Epithelial cell of esophagus (primary cell): ENCODE measurements around the gene HAND2.
A peak's percentile ranks its signal among the peaks of the same experiment; 100 is the strongest.

Experiments
- DNase-seq: peaks from one replicate; pipeline ENCODE4 v3.0.0; 2010; ENCODE audit warnings: low read depth
- H3K4me3 ChIP-seq: 2 replicates; pipeline ENCODE4 v1.5.1; 2011; ENCODE audit warnings: mild to moderate bottlenecking, low read length, control low read depth
- TF ChIP-seq, protein P1 (sequence below): IDR thresholded peaks from 2 replicates; pipeline ENCODE4 v1.5.1; 2011; ENCODE audit warnings: low read depth, mild to moderate bottlenecking, low read length, control low read depth, inconsistent platforms; ENCODE audit not compliant: insufficient read depth; ENCODE audit errors: missing control alignments

HAND2 gene

DNA sequence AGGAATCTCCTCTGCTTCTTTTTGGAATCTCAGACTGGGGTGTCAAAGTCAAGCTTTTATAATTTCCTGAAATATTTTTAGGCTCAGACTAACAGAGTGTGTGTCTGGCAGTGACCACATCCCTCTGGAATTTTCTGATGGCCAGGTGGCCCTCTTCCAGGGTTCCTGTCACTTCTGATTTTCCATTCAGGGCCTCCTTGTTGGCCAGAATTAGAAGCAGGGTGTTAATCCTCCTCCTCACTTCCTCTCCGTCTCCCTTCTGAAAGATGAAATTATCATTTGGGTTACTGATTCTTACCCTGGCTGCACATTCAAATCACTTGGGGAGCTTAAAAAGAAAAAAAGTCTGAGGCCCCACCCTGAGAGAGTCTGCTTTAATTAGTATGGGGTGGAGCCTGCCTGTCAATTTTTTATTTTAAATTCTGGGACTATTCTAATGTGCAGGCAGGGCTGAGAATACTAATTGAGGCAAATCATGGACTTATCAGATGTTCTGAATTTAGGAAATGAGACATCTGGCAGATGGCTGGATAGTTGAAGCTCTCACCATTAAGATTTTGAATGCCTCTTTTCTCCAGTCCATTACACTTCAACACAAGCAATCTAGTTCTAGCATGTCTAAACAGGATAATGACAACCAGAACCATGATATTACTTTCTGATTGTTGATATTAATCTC is 43.2 kb downstream of the HAND2 start:
- H3K4me3 ChIP-seq = no peak overlapping the region
- TF ChIP-seq, protein P1, sequence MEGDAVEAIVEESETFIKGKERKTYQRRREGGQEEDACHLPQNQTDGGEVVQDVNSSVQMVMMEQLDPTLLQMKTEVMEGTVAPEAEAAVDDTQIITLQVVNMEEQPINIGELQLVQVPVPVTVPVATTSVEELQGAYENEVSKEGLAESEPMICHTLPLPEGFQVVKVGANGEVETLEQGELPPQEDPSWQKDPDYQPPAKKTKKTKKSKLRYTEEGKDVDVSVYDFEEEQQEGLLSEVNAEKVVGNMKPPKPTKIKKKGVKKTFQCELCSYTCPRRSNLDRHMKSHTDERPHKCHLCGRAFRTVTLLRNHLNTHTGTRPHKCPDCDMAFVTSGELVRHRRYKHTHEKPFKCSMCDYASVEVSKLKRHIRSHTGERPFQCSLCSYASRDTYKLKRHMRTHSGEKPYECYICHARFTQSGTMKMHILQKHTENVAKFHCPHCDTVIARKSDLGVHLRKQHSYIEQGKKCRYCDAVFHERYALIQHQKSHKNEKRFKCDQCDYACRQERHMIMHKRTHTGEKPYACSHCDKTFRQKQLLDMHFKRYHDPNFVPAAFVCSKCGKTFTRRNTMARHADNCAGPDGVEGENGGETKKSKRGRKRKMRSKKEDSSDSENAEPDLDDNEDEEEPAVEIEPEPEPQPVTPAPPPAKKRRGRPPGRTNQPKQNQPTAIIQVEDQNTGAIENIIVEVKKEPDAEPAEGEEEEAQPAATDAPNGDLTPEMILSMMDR = no peak
- DNase-seq = no peak

DNA sequence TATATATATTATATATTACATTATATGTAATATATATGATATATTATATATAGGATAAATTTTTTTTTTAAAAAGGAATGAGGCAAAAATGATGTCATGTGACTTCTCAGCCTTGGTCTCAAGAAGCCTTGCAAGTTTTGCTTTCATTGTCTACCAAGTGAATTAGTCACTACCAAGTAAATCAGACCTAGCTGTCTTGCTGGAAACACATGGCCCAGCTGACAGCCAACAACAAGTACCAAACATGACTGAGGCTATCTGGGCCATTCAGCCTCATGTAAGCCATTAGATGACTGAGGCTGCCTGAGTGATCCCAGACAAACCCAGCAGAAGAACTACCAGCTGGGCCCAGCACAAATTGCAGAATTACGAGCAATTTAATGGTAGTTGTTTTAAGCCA is 44.9 kb downstream of the HAND2 start:
- no peak overlapping the region for H3K4me3 ChIP-seq
- TF ChIP-seq, protein P1 = no peak
- DNase-seq = peak; percentile 8

DNA sequence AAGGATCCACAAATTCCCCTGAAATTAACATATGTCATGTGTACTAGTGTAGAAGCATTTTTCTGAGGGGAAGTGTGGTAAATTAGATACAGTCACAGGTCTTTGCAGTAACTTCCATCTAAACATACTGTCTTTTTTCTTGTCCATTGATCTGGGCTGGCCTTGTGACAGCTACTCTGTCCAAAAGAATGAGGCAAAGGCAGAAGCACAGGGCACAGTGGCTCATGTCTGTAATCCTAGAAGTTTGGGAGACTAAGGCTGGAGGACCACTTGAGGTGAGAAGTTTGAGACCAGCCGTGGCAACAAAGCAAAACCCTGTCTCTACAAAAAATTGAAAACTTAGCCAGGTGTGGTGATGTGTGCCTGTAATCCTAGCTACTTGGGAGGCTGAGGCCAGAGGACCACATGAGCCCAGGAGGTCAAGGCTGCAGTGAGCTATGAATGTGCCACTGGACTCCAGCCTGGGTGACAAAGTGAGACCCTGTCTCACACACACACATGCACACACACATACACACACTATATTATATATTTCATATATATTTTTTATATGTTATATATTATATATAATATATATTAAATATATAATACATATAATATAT is 47.6 kb downstream of the HAND2 start:
- TF ChIP-seq, protein P1 = no peak
- no peak overlapping the region for H3K4me3 ChIP-seq
- no peak for DNase-seq

DNA sequence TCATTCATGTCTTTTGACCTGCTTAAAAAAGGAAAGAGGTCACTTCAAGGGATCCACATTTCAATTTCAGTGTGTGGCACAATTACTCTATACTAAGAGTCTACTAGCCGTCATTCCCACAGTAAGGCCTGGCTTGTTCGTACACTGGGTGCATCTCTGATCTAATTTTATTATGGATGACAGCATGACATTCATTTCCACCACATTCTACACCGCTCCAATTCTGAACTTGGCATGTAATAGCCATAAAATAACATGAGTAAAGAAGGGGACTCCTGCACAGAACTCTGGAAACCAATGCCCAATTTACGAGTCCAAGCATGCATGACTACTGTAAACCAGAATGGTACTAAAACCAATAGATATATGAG is 51.1 kb downstream of the HAND2 start:
- DNase-seq = no peak
- no peak overlapping the region for H3K4me3 ChIP-seq
- TF ChIP-seq, protein P1 = no peak

DNA sequence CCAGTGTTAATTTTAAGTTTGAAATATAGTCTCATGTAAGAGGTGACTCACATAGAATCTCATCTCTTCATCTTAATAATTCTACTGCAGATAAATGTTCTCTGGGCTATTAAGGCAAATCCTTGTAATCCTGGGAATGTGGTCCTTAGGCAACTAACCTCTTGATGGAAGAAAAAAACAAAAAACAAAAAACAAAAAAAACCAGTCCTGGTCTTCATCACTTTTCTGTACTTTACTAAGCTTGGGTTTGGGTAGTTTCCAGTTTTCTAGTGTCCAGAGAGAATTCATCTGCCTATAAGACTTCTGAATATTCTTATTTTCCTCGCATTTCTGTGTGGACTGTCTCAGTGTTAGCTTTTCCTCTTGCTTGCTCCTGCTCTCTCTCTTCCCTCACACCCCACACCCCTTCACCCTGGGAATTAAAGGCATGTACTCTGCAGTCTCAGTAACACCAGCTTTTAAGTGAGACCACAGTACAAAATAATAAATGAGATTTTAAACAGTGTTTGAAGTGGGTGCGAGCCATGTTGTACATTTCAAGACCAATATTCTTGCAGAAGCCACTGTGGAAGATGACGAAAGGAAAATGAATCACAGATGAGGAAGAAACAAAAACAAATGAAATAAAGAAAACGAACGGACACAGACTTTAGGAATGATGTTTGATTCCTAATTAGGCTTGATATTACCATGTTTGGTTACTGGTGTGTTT is 51.7 kb downstream of the HAND2 start:
- TF ChIP-seq, protein P1 = no peak
- no peak for DNase-seq
- H3K4me3 ChIP-seq = no peak overlapping the region

DNA sequence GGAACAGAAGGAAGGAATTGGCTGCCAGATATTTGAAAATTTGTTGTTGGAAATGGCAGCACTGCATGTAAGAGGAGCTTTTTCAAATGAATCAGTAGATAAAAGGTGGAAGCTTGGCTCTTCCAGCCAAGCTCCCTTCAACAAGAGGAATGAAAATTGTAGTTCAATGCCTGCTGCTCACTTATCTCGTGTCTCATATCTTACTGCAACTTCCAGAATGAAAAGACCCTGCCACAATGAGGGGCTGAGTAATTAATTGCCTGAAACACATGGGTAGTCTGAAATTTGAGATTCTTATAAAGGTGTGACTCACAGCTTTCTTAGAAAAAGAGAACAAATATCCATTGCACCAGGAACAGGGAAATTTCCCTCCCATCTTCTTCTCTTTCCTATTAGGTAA is 53.0 kb downstream of the HAND2 start:
- no peak overlapping the region for H3K4me3 ChIP-seq
- TF ChIP-seq, protein P1 = no peak

More for the DNA sequence above, 53.0 kb downstream of the HAND2 start:
- no peak for DNase-seq
